Iris pigment epithelial cell (primary cell): ENCODE results near the gene PECR.

Source experiments
- DNase-seq: peaks from one replicate; pipeline ENCODE4 v3.0.0-alpha.2; 2011; ENCODE audit warnings: low read depth

The PECR gene

GRCh38 chr2:216081487-216082116 lies at the start of gene PECR, which contains the start of gene TMEM169:
Gene PECR (minus strand): TSS chr2:216081809. CDS start chr2:216081741, 68 bp downstream.
Gene TMEM169 (plus strand): TSS chr2:216081919. CDS start chr2:216095964, 14,045 bp downstream.
- peak; percentile 58 for DNase-seq

GRCh38 chr2:216130346-216130971 lies 48.9 kb upstream of the PECR start:
- DNase-seq, result peak; percentile 53

DNA sequence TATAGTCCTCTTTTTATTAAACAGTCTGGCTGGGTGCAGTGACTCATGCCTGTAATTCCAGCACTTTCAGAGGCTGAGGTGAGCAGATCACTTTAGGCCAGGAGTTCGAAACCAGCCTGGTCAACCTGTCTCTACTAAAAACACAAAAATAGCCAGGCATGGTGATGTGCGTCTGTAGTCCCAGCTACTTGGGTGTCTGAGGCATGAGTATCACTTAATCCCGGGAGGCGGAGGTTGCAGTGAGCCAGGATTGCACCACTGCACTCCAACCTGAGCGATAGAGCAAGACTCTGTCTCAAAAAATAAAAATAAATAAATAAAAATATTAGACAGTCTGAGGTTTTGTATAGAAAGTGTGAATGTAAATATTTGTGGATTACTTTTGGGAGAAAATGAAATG lies 45.3 kb upstream of the PECR start:
- no peak for DNase-seq

DNA sequence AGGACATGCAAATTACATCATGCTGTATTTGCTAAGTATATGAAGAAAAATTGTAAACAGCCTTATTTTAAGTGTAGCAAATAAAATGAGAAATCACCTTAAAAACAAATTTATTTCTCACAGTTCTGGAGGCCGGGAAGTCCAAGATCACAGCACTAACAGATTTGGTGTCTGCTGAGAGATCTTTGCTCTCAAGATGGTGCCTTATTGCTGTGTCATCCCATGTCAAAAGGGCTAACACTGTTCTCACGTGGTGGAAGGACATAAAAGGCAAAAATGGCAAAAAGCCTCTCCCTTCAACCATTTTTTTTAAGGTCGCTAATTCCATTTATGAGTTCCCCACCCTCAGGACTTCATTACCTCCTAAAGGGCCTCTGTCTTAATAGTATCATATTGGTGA lies 39.6 kb upstream of the PECR start:
- DNase-seq, result no peak

GRCh38 chr2:216119986-216120385 lies 38.4 kb upstream of the PECR start:
- DNase-seq, result no peak

DNA sequence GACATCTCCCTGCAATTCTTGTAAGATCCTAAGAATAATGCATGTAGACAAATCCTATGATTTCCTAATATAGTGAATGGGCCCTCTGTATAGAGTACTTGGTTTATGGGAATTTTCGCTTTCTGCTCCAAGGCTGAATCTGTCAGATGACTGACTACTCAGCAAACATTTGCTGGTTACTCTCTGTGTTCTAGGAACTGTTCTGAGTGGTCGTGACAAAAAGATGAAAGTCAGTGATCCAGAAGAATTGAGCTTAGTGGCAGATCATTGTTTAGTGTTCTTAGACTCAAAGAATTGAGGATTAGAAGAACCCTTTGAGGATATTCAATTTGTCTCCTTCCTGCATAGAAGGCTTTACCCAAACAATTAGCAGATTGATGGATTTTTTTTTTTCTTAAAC lies 37.5 kb upstream of the PECR start:
- DNase-seq, result no peak

DNA sequence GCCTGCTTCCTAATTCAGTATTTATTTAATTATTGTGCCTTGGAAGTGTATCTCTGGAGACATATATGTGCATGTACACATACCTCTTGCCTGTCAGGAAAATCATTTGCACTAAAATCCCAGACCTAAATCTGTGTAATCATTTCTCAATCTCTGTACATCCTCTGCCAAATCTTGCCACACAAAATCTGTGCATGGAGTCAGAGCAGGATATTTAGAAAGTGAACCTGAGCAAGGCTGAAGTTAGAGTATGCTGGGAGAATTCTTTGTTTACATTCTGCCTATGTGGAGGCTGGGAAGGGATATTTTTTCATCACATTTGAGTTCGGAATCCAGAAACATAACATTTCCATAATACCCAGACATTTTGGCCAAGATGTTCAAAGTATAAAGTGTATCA lies 36.9 kb upstream of the PECR start:
- DNase-seq, result peak; percentile 50

- DNase-seq, result peak; percentile 29
These were observed 36.1 kb upstream of the PECR start for GRCh38 chr2:216117561-216118340.

DNA sequence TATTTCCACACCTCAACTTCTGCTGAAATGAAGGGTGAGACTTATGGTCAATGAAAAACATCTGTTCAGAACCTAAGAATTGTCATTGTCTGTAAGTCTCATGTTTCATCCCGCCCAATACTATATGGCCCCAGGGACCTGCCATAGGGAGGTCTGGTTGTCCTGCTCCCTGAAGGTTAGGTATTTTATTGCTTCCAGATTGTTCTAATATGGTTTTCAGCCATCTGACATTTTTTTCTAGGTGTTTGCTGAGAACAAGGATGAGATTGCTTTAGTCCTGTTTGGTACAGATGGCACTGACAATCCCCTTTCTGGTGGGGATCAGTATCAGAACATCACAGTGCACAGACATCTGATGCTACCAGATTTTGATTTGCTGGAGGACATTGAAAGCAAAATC lies 34.8 kb upstream of the PECR start:
- DNase-seq, result no peak

- peak; percentile 97 for DNase-seq
These were observed 33.3 kb upstream of the PECR start for GRCh38 chr2:216114714-216115531.

- no peak for DNase-seq
These were observed 32.7 kb upstream of the PECR start for GRCh38 chr2:216114382-216114713.

DNA sequence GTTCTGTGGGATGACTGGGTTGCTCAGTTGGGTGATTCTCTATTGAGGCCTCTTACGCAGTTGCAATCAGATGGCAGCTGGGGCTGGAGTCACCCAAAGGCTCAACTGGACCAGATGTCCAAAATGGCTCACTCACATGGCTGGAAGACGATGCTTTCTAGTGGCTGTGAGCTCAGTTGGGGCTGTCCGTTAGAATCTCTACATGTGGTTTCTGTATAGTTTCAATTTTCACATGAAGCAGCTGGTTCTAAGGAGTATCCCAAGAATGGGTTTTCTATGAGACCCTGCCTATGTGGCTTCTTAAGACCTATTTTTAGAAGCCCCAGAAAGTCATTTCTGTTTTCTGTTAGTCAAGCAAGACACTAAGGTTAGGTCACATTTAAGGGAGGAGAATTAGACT lies 32.0 kb upstream of the PECR start:
- no peak for DNase-seq

GRCh38 chr2:216112926-216113325 lies 31.3 kb upstream of the PECR start:
- no peak for DNase-seq

- DNase-seq, result no peak
These were observed 29.5 kb upstream of the PECR start for GRCh38 chr2:216111122-216111521.

- DNase-seq, result no peak
These were observed 29.0 kb upstream of the PECR start for GRCh38 chr2:216110620-216111019.

- peak; percentile 70 for DNase-seq
These were observed 28.5 kb upstream of the PECR start for GRCh38 chr2:216109962-216110614.

GRCh38 chr2:216108967-216109921 lies 27.6 kb upstream of the PECR start, which contains the start of gene XRCC5:
Gene XRCC5 (plus strand): TSS chr2:216109348. CDS start chr2:216109437, 89 bp downstream.
- DNase-seq, result peak; percentile 94

DNA sequence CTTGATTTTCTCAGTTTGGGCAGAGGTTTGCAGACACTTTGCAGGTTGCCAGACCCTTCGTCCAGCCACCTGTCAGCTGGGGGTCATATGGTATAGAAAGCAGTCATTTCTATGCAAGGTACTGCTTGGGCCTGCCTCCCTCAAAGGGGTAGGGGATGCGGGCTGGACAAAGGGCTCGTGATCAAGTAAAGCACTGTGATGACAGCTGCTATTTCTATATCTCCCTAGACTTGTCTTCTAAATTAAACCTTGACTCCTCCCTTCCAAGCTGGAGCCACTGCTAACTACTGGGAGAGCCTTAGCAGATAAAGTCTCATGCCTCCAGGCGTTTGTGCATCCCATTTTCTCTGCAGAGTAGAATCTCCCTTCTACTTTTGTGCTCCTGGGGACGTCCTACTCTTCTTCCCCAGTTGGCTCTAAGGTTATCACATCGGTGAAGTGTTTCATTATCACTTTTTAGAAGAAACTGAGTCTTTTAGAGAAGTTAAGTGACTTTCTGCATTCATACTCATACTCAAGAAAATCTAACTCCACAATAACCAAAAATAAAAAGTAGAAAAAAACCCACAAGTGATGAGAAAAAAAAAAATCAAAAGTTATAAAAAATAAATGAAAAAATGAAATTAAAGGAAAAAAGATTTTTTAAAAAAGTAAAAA lies 26.8 kb upstream of the PECR start:
- no peak for DNase-seq

DNA sequence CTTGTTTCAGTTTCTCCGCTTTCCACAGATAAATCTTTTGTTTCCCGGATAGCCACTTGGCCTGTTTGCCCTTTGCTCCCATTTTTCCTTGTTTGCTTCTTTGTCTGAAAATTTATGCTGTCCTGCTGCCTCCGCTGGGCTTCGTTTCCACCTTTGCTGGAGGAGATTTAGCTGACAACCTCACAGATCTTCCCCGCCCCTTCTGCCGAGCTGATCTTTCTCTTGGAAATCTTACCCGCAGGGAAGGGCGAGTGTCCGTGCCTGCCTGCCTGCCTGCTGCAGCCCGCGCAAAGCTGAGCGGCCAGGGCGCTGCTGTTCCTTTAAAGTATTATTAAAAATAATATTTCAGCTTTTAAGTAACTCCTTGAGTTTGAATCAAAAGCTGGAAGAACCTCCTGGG lies 26.2 kb upstream of the PECR start:
- DNase-seq, result no peak

- no peak for DNase-seq
These were observed 25.7 kb upstream of the PECR start for GRCh38 chr2:216107320-216107719.
